ENCODE results near the gene RFPL4A. TPM values are rescaled to one million over a fixed set of nuclear protein-coding genes. Genes with fewer than 3 reads are reported as not detected.
"Not testable (repeated sequence)": the region's sequence is repeated elsewhere in the genome, so short reads cannot be mapped to it uniquely, and the experiment has no call there.

Gene RFPL4A
- total RNA-seq (not detected), polyA plus RNA-seq (not detected)

DNA sequence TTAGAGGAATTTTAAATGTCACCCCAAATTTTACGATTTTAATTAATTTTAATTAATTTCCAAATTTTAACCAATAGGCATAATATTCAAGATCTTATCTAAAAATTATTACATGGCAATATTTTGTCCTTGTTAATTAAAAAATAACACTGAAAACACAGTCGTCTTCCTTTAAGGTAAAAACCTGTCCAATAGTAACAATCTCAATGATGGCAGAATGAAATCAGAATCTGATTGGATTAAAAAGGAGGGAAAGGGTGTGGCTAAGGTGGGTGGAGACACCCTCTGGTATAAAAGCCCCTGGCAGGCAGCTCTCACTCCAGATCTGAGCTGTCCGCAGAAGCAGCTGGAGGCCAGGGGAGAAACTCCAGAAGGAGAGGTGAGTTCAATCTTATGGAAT, at the start of gene RFPL4A:
RFPL4A (plus strand) TSS at position 301 of the 400 bp plus-strand sequence. CDS start 2,704 bp downstream, outside the sequence.
- not testable (repeated sequence) for H3K9me3 Mint-ChIP-seq; H3K4me3 ChIP-seq (ENCODE audit: low read depth, low read length)

DNA sequence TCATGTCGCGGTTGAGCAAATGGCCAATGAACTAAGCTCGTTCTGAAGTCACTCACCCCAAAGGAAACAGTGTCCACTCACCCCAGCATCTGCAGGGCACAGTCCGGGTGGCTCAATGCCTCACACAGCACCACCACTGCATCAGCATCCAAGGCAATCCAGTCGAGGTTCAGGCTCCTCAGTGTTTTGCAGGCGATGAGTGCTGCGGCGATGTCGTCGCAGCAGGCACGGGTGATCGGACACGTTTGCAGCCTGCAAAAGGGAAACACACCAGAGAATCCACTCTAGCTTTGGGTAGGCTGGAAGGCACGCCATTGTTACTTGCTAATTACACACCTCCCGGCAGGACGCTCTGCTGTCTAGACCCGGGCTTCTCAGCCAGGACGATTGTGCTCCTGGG, 47.2 kb upstream of the RFPL4A start:
- H3K4me1 Mint-ChIP-seq, result peaks cover 0 to 7% (median 5%) of the 10 kb centered on the region in 4 donors
- ATAC-seq (ENCODE audit: low read depth in 2 of 2), result no peak
- H3K27me3 ChIP-seq (ENCODE audit: control insufficient read depth, insufficient read depth, low read length), result no peaks in the 10 kb centered on the region
- no peak for DNase-seq
- H3K9me3 ChIP-seq (ENCODE audit: control insufficient read depth in 2 of 2, low read length in 2 of 2), result no peaks in the 10 kb centered on the region
- no peak overlapping the region for H3K4me3 Mint-ChIP-seq
- H3K9me3 Mint-ChIP-seq, result peaks cover 0 to 5% (median 2%) of the 10 kb centered on the region in 7 donors
- H3K4me1 ChIP-seq (ENCODE audit: control insufficient read depth, insufficient read depth, low read length, poor library complexity, severe bottlenecking), result no peaks in the 10 kb centered on the region
- no peaks in the 10 kb centered on the region for H3K36me3 Mint-ChIP-seq
- H3K27ac Mint-ChIP-seq, result peak overlapping the region in 1 of 3 donors; percentile 26
- H3K36me3 ChIP-seq (ENCODE audit: control insufficient read depth, insufficient read depth, low read length), result no peaks in the 10 kb centered on the region
- peaks cover 4% of the 10 kb centered on the region for H3K27me3 Mint-ChIP-seq
- no peak overlapping the region for H3K27ac ChIP-seq (ENCODE audit: insufficient read depth, low read length, poor library complexity, severe bottlenecking)
- H3K4me3 ChIP-seq (ENCODE audit: low read depth, low read length), result no peak overlapping the region

More for the DNA sequence above, at the start of gene RFPL4A:
- not testable (repeated sequence) for H3K4me1 Mint-ChIP-seq; H3K36me3 Mint-ChIP-seq; H3K4me1 ChIP-seq (ENCODE audit: control insufficient read depth, insufficient read depth, low read length, poor library complexity, severe bottlenecking); H3K36me3 ChIP-seq (ENCODE audit: control insufficient read depth, insufficient read depth, low read length); H3K27me3 Mint-ChIP-seq; H3K4me3 Mint-ChIP-seq; DNase-seq; H3K27ac ChIP-seq (ENCODE audit: insufficient read depth, low read length, poor library complexity, severe bottlenecking); H3K27ac Mint-ChIP-seq; H3K9me3 ChIP-seq (ENCODE audit: control insufficient read depth in 2 of 2, low read length in 2 of 2); H3K27me3 ChIP-seq (ENCODE audit: control insufficient read depth, insufficient read depth, low read length); ATAC-seq (ENCODE audit: low read depth in 2 of 2)

DNA sequence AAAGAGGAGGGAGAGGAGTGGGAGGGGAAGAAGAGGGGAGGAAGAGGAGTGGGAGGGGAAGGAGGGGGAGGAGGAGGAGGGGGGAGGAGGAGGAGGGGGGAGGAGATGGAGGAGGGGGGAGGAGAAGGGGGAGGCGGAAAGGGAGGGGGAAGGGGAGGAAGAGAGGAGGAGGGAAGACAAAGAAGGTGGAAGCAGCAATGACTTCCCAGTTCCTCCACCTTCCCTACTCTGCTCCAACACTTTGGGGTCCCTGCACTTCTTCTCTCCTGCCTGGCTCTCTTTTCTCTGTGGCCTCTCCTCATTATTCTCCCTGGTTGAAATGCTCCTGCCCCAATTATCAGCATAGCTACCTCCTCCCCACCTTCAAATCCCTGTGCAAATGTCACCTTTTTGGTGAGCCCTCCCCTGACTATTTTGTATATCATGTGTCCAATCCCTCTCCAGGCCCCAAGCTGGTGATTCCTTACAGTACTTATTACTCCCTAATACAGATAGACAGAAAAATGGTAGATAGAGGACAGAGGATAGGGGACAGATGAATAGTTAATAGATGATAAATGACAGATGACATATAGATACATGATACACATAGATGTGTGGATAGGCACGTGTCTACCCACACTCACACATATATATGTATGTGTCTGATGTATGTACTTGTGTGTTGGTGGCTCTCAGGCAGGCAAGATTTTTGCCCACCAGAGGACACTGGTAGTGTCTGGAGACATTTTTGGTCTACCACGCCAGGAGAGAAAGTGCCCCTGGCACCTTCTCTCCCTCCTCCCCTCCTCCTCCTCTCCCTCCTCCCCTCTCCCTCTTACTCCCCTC, 45.9 kb upstream of the RFPL4A start:
- Mint-ChIP-seq H3K4me3 (no peak overlapping the region), H3K27ac (peak overlapping the region in 2 of 3 donors; percentile 27 to 66)

DNA sequence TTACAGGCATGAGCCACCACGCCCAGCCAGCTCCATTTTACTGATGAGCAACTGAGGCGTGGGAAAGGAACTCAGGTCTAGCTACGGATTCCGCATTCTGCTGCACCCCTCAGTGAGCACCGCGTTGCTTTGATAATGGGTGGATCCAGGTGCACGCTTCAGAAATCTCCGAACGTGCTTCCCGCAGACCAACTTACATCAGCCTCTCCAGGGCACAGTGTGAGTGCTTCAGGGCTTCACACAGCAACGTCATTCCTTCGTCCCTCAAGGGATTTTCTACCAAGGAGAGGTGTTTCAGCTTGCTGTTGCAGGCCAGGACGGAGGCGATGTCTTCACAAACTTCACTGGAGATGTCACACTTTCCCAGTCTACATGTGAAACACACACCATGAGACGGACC, 42.4 kb upstream of the RFPL4A start:
- Mint-ChIP-seq H3K9me3 (peaks cover 0 to 18% (median 8%) of the 10 kb centered on the region in 7 donors), H3K27ac (no peak overlapping the region), H3K36me3 (no peaks in the 10 kb centered on the region), H3K27me3 (peaks cover 14% of the 10 kb centered on the region), H3K4me1 (peaks cover 0 to 6% (median 0%) of the 10 kb centered on the region in 4 donors), H3K4me3 (no peak overlapping the region)
- DNase-seq (no peak), ATAC-seq (ENCODE audit: low read depth in 2 of 2) (no peak)
- Histone ChIP-seq H3K27ac (ENCODE audit: insufficient read depth, low read length, poor library complexity, severe bottlenecking) (no peak overlapping the region), H3K4me3 (ENCODE audit: low read depth, low read length) (no peak overlapping the region), H3K4me1 (ENCODE audit: control insufficient read depth, insufficient read depth, low read length, poor library complexity, severe bottlenecking) (no peaks in the 10 kb centered on the region), H3K36me3 (ENCODE audit: control insufficient read depth, insufficient read depth, low read length) (no peaks in the 10 kb centered on the region), H3K27me3 (ENCODE audit: control insufficient read depth, insufficient read depth, low read length) (no peaks in the 10 kb centered on the region), H3K9me3 (ENCODE audit: control insufficient read depth in 2 of 2, low read length in 2 of 2) (peaks cover 5 to 10% of the 10 kb centered on the region in 2 experiments)

More for the DNA sequence above, 45.9 kb upstream of the RFPL4A start:
- Mint-ChIP-seq H3K36me3 (no peaks in the 10 kb centered on the region), H3K27me3 (peaks cover 4% of the 10 kb centered on the region), H3K4me1 (peaks cover 0 to 7% (median 5%) of the 10 kb centered on the region in 4 donors), H3K9me3 (peaks cover 0 to 5% (median 2%) of the 10 kb centered on the region in 7 donors)
- Histone ChIP-seq H3K4me3 (ENCODE audit: low read depth, low read length) (no peak overlapping the region), H3K9me3 (ENCODE audit: control insufficient read depth in 2 of 2, low read length in 2 of 2) (no peaks in the 10 kb centered on the region), H3K36me3 (ENCODE audit: control insufficient read depth, insufficient read depth, low read length) (no peaks in the 10 kb centered on the region), H3K4me1 (ENCODE audit: control insufficient read depth, insufficient read depth, low read length, poor library complexity, severe bottlenecking) (no peaks in the 10 kb centered on the region), H3K27me3 (ENCODE audit: control insufficient read depth, insufficient read depth, low read length) (no peaks in the 10 kb centered on the region), H3K27ac (ENCODE audit: insufficient read depth, low read length, poor library complexity, severe bottlenecking) (no peak overlapping the region)
- no peak for DNase-seq
- ATAC-seq (ENCODE audit: low read depth in 2 of 2), result no peak

DNA sequence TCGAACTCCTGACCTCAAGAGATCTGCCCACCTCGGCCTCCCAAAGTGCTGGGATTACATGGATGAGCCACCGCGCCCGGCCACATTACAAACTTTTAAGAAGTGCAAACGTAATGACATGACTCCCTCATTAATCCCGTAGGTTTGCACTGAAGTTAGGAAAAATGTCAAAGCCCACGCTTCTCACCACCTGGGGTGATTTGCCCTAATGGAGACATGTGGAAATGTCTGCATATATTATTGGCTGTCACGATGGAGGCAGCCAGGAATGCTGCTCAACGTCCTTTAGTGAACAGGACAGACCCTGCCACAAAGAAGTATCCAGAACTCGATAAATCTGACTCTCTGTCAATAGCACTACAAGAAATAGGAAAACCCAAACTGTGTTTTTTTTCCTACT, 41.6 kb upstream of the RFPL4A start:
- H3K4me1 ChIP-seq (ENCODE audit: control insufficient read depth, insufficient read depth, low read length, poor library complexity, severe bottlenecking), result no peaks in the 10 kb centered on the region
- no peak overlapping the region for H3K4me3 ChIP-seq (ENCODE audit: low read depth, low read length)
- Mint-ChIP-seq H3K27ac (no peak overlapping the region), H3K36me3 (no peaks in the 10 kb centered on the region), H3K9me3 (peaks cover 0 to 26% (median 10%) of the 10 kb centered on the region in 7 donors), H3K27me3 (peaks cover 14% of the 10 kb centered on the region), H3K4me3 (no peak overlapping the region), H3K4me1 (peaks cover 0 to 6% (median 0%) of the 10 kb centered on the region in 4 donors)
- H3K36me3 ChIP-seq (ENCODE audit: control insufficient read depth, insufficient read depth, low read length), result no peaks in the 10 kb centered on the region
- DNase-seq, result no peak
- ATAC-seq (ENCODE audit: low read depth in 2 of 2), result no peak
- peaks cover 5 to 11% of the 10 kb centered on the region in 2 experiments for H3K9me3 ChIP-seq (ENCODE audit: control insufficient read depth in 2 of 2, low read length in 2 of 2)
- no peak overlapping the region for H3K27ac ChIP-seq (ENCODE audit: insufficient read depth, low read length, poor library complexity, severe bottlenecking)
- H3K27me3 ChIP-seq (ENCODE audit: control insufficient read depth, insufficient read depth, low read length), result no peaks in the 10 kb centered on the region

DNA sequence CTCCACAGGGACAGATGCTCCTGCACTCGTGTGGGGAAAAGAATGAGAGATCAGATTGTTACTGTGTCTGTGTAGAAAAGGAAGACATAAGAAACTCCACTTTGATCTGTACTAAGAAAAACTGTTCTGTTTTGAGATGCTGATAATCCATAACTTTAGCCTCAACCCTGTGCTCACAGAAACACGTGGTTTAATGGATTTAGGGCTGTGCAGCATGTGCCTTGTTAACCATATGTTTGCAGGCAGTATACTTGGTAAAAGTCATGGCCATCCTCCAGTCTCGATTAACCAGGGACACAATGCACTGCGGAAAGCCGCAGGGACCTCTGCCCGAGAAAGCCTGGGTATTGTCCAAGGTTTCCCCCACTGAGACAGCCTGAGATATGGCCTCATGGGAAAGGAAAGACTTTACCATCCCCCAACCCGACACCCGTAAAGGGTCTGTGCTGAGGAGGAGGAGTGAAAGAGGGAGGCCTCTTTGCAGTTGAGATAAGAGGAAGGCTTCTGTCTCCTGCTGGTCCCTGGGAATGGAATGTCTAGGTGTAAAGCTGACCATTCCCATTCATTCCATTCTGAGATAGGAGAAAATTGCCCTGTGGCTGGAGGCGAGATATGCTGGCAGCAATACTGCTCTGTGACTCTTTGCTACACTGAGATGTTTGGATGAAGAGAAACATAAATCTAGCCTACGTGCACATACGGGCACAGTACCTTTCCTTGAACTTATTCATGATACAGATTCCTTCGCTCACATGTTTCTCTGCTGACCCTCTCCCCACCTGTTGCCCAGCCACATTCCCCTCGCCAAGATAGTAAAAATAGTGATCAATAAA, 40.8 kb upstream of the RFPL4A start:
- H3K4me3 Mint-ChIP-seq; DNase-seq; H3K36me3 Mint-ChIP-seq; H3K27ac Mint-ChIP-seq; H3K4me1 ChIP-seq (ENCODE audit: control insufficient read depth, insufficient read depth, low read length, poor library complexity, severe bottlenecking); H3K4me3 ChIP-seq (ENCODE audit: low read depth, low read length); H3K4me1 Mint-ChIP-seq; H3K27ac ChIP-seq (ENCODE audit: insufficient read depth, low read length, poor library complexity, severe bottlenecking); H3K27me3 ChIP-seq (ENCODE audit: control insufficient read depth, insufficient read depth, low read length); H3K36me3 ChIP-seq (ENCODE audit: control insufficient read depth, insufficient read depth, low read length); ATAC-seq (ENCODE audit: low read depth in 2 of 2): not testable (repeated sequence)
- Mint-ChIP-seq H3K9me3 (peaks cover 0 to 23% (median 14%) of the 10 kb centered on the region in 7 donors), H3K27me3 (peaks cover 14% of the 10 kb centered on the region)
- peaks cover 5 to 11% of the 10 kb centered on the region in 2 experiments for H3K9me3 ChIP-seq (ENCODE audit: control insufficient read depth in 2 of 2, low read length in 2 of 2)

DNA sequence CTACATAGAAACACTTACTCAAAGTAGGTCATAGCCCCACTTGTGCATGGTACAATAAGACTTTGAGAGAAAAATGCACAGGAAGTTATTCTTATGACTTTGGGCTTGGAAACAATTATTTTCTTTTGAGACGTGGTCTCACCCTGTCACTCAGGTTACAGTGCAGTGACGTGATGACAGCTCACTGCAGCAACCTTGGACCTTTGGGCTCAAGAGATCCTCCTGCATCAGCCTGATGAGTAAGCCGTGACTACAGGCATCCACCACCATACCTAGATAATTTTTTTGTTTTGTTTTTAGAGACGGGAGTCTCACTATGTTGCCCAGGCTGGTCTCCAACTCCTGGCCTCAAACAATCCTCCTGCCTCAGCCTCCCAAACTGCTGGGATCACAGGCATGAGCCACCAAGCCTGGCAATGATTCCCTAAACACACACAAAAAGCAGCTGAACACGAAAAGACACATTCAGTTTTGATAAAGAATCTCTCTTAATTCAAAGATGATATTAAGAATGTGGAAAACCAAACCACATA, 38.6 kb upstream of the RFPL4A start:
- ATAC-seq (ENCODE audit: low read depth in 2 of 2), result no peak
- Histone ChIP-seq H3K27ac (ENCODE audit: insufficient read depth, low read length, poor library complexity, severe bottlenecking) (no peak overlapping the region), H3K9me3 (ENCODE audit: control insufficient read depth in 2 of 2, low read length in 2 of 2) (peaks cover 5 to 11% of the 10 kb centered on the region in 2 experiments), H3K4me3 (ENCODE audit: low read depth, low read length) (no peak overlapping the region), H3K36me3 (ENCODE audit: control insufficient read depth, insufficient read depth, low read length) (no peaks in the 10 kb centered on the region), H3K4me1 (ENCODE audit: control insufficient read depth, insufficient read depth, low read length, poor library complexity, severe bottlenecking) (no peaks in the 10 kb centered on the region), H3K27me3 (ENCODE audit: control insufficient read depth, insufficient read depth, low read length) (no peaks in the 10 kb centered on the region)
- no peak for DNase-seq
- H3K27ac Mint-ChIP-seq, result no peak overlapping the region
- no peak overlapping the region for H3K4me3 Mint-ChIP-seq
- peaks cover 0 to 22% (median 14%) of the 10 kb centered on the region in 7 donors for H3K9me3 Mint-ChIP-seq
- no peaks in the 10 kb centered on the region for H3K36me3 Mint-ChIP-seq
- H3K4me1 Mint-ChIP-seq, result no peaks in the 10 kb centered on the region
- H3K27me3 Mint-ChIP-seq, result peaks cover 14% of the 10 kb centered on the region

All from CD4-positive, CD25-positive, alpha-beta regulatory T cell (primary cell).